Measurements from ENCODE around the gene H2BK1. TPM values are rescaled to one million over a fixed set of nuclear protein-coding genes. Genes with fewer than 3 reads are reported as not detected.

The H2BK1 gene
- total RNA-seq, 2 donors from 2014 or later, result 1.0 to 4.1 TPM

DNA sequence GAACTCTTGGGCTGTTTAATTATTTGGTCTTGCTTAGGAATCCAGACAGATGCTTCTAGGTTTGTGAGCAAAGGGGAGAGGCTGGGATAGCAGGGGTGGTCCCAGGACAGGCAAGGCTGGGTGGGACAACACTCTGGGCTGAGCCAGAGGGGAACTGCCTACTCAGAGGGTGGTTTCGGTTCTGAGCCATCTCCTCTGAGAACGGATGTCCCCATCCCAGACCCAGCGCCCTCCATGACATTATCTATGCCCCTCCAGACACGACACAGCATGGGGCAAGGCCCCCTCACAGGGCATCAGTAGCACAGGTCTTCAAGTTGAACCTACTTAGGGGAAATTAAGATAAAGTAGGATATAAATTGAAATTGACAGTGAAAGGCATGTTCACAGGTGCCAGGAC, 30.3 kb downstream of the H2BK1 start:
- Mint-ChIP-seq H3K4me3 (no peak overlapping the region), H3K27ac (peak overlapping the region; percentile 84), H3K4me1 (peaks cover 3% of the 10 kb centered on the region), H3K36me3 (ENCODE audit: low read depth) (peaks cover 2% of the 10 kb centered on the region), H3K27me3 (peaks cover 12% of the 10 kb centered on the region)
- no peaks in the 10 kb centered on the region for H3K9me3 ChIP-seq (ENCODE audit: control insufficient read depth, low read length, poor library complexity, severe bottlenecking)
- ATAC-seq, result no peak
- DNase-seq, result no peak

- H3K27ac Mint-ChIP-seq, result no peak overlapping the region
- ATAC-seq (no peak), DNase-seq (no peak)
- H3K4me1 Mint-ChIP-seq, result peaks cover 3% of the 10 kb centered on the region
- no peak overlapping the region for H3K4me3 Mint-ChIP-seq
- no peaks in the 10 kb centered on the region for H3K9me3 ChIP-seq (ENCODE audit: control insufficient read depth, low read length, poor library complexity, severe bottlenecking)
- peaks cover 12% of the 10 kb centered on the region for H3K27me3 Mint-ChIP-seq
- H3K36me3 Mint-ChIP-seq (ENCODE audit: low read depth), result peaks cover 2% of the 10 kb centered on the region
These were observed 30.9 kb downstream of the H2BK1 start for GRCh38 chr7:151179287-151179860.

DNA sequence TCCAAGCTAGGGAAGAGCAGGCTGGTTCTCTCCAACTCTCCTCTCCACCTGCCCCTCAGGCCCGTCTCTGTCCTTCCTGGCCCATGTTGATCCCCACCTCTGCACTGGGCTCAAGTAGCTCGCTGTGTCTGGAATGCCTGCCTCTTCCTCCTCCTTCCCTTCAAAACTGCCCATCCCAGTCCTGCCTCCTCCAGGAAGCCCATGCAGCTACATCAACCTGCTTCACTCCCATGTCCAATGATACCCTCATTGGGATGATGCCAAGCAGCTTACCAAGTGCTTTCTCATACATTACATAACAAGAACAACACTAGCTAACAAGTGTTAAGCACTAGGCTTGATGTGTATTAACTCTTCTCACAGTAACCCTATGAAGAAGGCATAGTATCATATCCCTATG, 31.5 kb downstream of the H2BK1 start:
- Mint-ChIP-seq H3K4me1 (peaks cover 3% of the 10 kb centered on the region), H3K27ac (no peak overlapping the region), H3K36me3 (ENCODE audit: low read depth) (peaks cover 2% of the 10 kb centered on the region), H3K4me3 (no peak overlapping the region), H3K27me3 (peaks cover 12% of the 10 kb centered on the region)
- H3K9me3 ChIP-seq (ENCODE audit: control insufficient read depth, low read length, poor library complexity, severe bottlenecking), result no peaks in the 10 kb centered on the region
- no peak for ATAC-seq
- no peak for DNase-seq

- no peaks in the 10 kb centered on the region for H3K9me3 ChIP-seq (ENCODE audit: control insufficient read depth, low read length, poor library complexity, severe bottlenecking)
- no peak overlapping the region for H3K4me3 Mint-ChIP-seq
- peaks cover 2% of the 10 kb centered on the region for H3K36me3 Mint-ChIP-seq (ENCODE audit: low read depth)
- no peak for DNase-seq
- H3K27me3 Mint-ChIP-seq, result peaks cover 16% of the 10 kb centered on the region
- peaks cover 4% of the 10 kb centered on the region for H3K4me1 Mint-ChIP-seq
- no peak for ATAC-seq
- no peak overlapping the region for H3K27ac Mint-ChIP-seq
These were observed 32.1 kb downstream of the H2BK1 start for GRCh38 chr7:151178236-151178635.

- H3K27ac Mint-ChIP-seq, result no peak overlapping the region
- peaks cover 24% of the 10 kb centered on the region for H3K27me3 Mint-ChIP-seq
- no peak for ATAC-seq
- H3K9me3 ChIP-seq (ENCODE audit: control insufficient read depth, low read length, poor library complexity, severe bottlenecking), result no peaks in the 10 kb centered on the region
- peaks cover 10% of the 10 kb centered on the region for H3K4me1 Mint-ChIP-seq
- H3K4me3 Mint-ChIP-seq, result no peak overlapping the region
- no peak for DNase-seq
- H3K36me3 Mint-ChIP-seq (ENCODE audit: low read depth), result peaks cover 2% of the 10 kb centered on the region
These were observed 33.0 kb downstream of the H2BK1 start for GRCh38 chr7:151177310-151177709.

DNA sequence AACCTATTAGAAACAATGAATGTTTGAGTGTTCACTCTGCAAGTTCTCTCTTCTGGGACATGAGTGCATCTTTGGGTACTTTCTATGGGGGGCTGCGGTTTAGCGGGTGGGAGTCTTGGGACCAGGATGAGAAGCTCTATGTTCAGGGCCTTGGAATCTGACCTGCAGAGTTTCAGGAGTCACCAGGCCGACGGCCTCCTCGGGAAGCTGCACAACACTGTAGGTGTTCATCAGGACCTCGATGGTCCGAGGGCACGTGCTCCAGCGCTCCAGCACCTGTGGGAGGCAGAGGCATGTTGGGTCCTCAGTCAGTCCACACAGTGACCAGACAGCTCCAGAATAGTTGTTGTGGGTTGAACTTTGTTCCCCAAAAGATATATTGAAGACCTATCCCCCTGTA, 33.9 kb downstream of the H2BK1 start:
- ATAC-seq, result no peak
- H3K36me3 Mint-ChIP-seq (ENCODE audit: low read depth), result peaks cover 2% of the 10 kb centered on the region
- DNase-seq, result no peak
- H3K4me1 Mint-ChIP-seq, result peaks cover 11% of the 10 kb centered on the region
- H3K9me3 ChIP-seq (ENCODE audit: control insufficient read depth, low read length, poor library complexity, severe bottlenecking), result no peaks in the 10 kb centered on the region
- H3K4me3 Mint-ChIP-seq, result no peak overlapping the region
- no peak overlapping the region for H3K27ac Mint-ChIP-seq
- H3K27me3 Mint-ChIP-seq, result peaks cover 29% of the 10 kb centered on the region

DNA sequence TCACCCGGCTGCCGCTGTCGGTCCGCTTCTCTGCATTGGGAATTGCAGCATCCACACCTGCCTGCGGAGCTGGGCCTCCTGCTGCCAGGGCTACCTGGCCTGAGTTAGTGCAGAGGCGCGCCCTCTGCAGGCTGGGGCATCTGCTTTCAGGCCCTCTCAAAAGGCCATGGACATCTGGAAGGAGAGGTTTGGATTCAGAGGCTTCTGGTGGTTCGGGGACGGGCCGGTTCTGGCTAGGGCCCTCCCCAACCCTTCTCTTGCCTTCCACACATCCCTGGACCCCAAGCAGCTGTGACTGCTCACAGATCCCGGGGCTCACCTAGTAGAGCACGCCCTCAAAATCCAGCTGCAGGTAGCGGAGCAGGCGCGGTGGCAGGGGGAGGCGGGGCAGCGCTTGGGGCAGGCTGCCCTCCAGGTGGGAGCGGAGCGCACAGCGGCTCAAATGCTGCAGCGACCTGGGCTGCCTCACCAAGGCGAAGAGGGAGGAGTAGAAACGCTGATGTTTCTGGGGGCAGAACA, 34.4 kb downstream of the H2BK1 start:
- Mint-ChIP-seq H3K4me1 (peaks cover 11% of the 10 kb centered on the region), H3K27ac (no peak overlapping the region), H3K4me3 (no peak overlapping the region), H3K27me3 (peaks cover 34% of the 10 kb centered on the region), H3K36me3 (ENCODE audit: low read depth) (peaks cover 2% of the 10 kb centered on the region)
- ATAC-seq, result no peak
- no peak for DNase-seq
- no peaks in the 10 kb centered on the region for H3K9me3 ChIP-seq (ENCODE audit: control insufficient read depth, low read length, poor library complexity, severe bottlenecking)

- DNase-seq (no peak), ATAC-seq (no peak)
- H3K27ac Mint-ChIP-seq, result no peak overlapping the region
- no peak overlapping the region for H3K4me3 Mint-ChIP-seq
- peaks cover 32% of the 10 kb centered on the region for H3K27me3 Mint-ChIP-seq
- no peaks in the 10 kb centered on the region for H3K9me3 ChIP-seq (ENCODE audit: control insufficient read depth, low read length, poor library complexity, severe bottlenecking)
- H3K36me3 Mint-ChIP-seq (ENCODE audit: low read depth), result peaks cover 2% of the 10 kb centered on the region
- peaks cover 11% of the 10 kb centered on the region for H3K4me1 Mint-ChIP-seq
These were observed 35.1 kb downstream of the H2BK1 start for GRCh38 chr7:151175047-151175792.

DNA sequence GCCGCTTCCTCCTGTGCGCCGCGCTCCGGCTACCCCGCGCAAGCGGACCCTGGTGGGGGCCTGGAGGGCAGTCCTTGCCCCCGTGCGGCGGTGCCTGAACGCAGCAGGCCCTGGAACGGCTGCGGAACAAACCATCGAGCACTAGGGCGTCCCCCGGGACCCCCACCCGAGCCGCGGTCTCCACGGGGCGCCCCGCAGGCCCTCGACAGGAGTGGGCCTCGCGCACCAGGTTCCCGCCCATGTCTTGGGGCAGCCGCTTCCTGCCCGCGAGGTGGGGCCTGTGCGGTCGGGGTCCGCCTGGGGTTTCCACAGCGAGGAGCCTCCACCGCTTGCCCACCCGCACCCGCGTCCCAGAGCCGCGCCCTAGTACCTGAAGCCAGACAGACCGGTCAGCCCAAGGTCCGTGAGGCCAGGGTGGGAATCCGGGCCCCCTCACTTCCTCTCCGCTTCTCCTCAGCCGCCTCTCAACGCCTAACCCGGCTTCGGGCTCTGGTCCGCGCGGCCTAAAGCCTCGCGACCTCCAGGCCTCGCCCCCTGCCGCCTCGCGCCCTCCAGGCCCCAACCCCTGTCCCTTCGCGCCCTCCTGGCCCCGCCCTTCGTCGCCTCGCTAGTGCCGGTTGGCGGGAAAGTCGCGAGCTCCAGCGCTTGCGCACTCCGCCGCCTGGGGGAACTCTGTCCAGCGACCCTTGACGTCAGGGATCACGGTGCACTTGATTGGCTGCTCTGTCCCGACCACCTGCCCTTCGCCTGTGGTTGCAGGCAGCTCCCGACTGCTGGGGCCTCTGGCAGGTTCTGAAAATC, 35.8 kb downstream of the H2BK1 start:
- DNase-seq, result no peak
- H3K36me3 Mint-ChIP-seq (ENCODE audit: low read depth), result peaks cover 2% of the 10 kb centered on the region

GRCh38 chr7:151173386-151174245, 36.7 kb downstream of the H2BK1 start:
- no peak overlapping the region for H3K27ac Mint-ChIP-seq
- no peak overlapping the region for H3K4me3 Mint-ChIP-seq
- peaks cover 41% of the 10 kb centered on the region for H3K27me3 Mint-ChIP-seq

More for the DNA sequence above, 35.8 kb downstream of the H2BK1 start:
- peaks cover 39% of the 10 kb centered on the region for H3K27me3 Mint-ChIP-seq
- ATAC-seq, result no peak
- no peak overlapping the region for H3K27ac Mint-ChIP-seq
- H3K4me3 Mint-ChIP-seq, result no peak overlapping the region
- peaks cover 11% of the 10 kb centered on the region for H3K4me1 Mint-ChIP-seq
- H3K9me3 ChIP-seq (ENCODE audit: control insufficient read depth, low read length, poor library complexity, severe bottlenecking), result no peaks in the 10 kb centered on the region

DNA sequence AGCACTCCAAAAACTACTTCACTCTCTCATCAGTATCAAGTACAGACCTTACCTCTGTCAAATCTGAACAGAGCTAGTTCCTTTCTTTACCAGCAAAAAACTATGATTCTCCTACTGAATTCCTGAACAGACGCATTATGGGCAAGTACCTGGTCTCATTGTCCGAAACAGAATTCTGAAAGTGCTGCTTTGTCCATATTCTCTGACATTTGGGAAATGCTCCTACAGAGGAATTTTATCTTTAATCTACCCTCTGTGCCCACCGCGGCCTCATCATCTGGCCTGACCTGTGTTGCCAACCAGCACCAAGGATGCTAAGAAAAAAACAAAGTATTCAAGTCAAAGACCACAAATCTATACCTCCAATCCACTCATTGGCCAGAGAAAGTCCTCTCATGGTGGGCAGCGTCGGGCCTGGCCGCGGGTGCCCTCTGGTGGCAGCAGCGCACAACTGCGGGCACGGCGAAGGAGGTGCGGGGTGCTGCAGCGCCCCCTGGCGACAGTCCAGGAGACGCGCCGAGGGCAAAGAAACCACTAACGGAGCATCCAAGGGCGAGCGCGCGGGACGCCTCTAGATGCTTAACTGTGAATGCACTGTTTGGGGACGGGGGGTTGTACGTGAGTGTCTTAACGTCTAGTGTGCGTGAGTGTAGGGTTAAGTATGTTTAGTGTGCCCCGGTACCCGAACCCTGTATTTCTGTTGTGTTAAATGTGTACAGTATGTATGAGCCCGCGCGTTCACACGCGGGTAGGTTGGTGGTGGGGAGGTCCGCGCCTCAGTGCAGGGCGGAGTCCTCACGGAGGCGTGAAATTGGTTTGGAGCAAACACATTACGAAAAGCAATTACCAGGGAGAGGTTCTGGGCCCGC, 37.8 kb downstream of the H2BK1 start:
- peak; percentile 74 to 84 (median 78) for DNase-seq
- H3K27me3 Mint-ChIP-seq, result peaks cover 45% of the 10 kb centered on the region
- peak; percentile 93 for ATAC-seq
- no peaks in the 10 kb centered on the region for H3K9me3 ChIP-seq (ENCODE audit: control insufficient read depth, low read length, poor library complexity, severe bottlenecking)
- peaks cover 19% of the 10 kb centered on the region for H3K4me1 Mint-ChIP-seq
- peak overlapping the region; percentile 31 for H3K4me3 Mint-ChIP-seq
- H3K36me3 Mint-ChIP-seq (ENCODE audit: low read depth), result peaks cover 5% of the 10 kb centered on the region
- H3K27ac Mint-ChIP-seq, result peak overlapping the region; percentile 21

More at GRCh38 chr7:151173386-151174245, 36.7 kb downstream of the H2BK1 start:
- Mint-ChIP-seq H3K4me1 (peaks cover 14% of the 10 kb centered on the region), H3K36me3 (ENCODE audit: low read depth) (peaks cover under 1% of the 10 kb centered on the region)
- no peaks in the 10 kb centered on the region for H3K9me3 ChIP-seq (ENCODE audit: control insufficient read depth, low read length, poor library complexity, severe bottlenecking)
- ATAC-seq (no peak), DNase-seq (no peak)

- H3K9me3 ChIP-seq (ENCODE audit: control insufficient read depth, low read length, poor library complexity, severe bottlenecking), result no peaks in the 10 kb centered on the region
- Mint-ChIP-seq H3K36me3 (ENCODE audit: low read depth) (peaks cover 7% of the 10 kb centered on the region), H3K4me3 (peak overlapping the region; percentile 92), H3K27ac (peak overlapping the region; percentile 9), H3K4me1 (peaks cover 23% of the 10 kb centered on the region), H3K27me3 (peaks cover 45% of the 10 kb centered on the region)
- ATAC-seq (no peak), DNase-seq (no peak)
These were observed 41.5 kb downstream of the H2BK1 start for GRCh38 chr7:151168787-151169162.
